OCI-LY7 (cell line): ENCODE results near the gene KIF25.

Experiments used
- EZH2phosphoT487 ChIP-seq: fragments of 200-600 bp; sonication (generic); IDR thresholded peaks from 2 replicates; pipeline ENCODE4 v1.6.1; 2018; ENCODE audit warnings: low read depth, borderline replicate concordance, mild to moderate bottlenecking, mixed run types, antibody characterized with exemption, low read length, moderate library complexity, mixed read lengths
- TF ChIP-seq, protein P1 (sequence below): fragments of 200-600 bp; sonication (generic); conservative IDR thresholded peaks from 2 replicates; pipeline ENCODE4 v1.5.1; 2014; ENCODE audit warnings: mild to moderate bottlenecking, antibody characterized with exemption, low read length, moderate library complexity, mixed read lengths

DNA sequence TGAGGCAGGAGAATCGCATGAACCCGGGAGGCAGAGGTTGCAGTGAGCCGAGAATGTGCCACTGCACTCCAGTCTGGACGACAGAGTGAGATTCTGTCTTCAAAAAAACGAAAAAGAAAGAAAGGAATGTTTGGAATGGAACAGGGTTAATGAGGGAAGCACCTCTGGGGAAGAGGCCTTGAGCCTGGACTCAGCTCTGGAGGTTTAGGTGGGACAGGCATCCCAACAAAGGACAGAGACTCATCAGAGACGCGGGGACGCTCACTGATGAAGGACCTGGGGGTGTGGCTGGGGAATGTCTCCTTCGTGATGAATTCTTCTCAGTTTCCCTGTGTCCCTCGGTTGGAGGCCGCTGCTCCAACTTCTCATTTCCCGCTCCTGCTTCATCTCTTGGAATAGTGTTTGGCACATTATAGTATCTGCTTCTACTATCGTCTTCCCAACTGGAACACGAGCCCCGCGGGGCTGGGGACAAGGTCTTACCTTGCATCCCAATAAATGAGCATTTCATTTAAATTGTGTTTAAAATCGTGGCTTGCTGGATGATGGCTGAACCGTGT is 27.6 kb downstream of the KIF25 start:
- TF ChIP-seq, protein P1, sequence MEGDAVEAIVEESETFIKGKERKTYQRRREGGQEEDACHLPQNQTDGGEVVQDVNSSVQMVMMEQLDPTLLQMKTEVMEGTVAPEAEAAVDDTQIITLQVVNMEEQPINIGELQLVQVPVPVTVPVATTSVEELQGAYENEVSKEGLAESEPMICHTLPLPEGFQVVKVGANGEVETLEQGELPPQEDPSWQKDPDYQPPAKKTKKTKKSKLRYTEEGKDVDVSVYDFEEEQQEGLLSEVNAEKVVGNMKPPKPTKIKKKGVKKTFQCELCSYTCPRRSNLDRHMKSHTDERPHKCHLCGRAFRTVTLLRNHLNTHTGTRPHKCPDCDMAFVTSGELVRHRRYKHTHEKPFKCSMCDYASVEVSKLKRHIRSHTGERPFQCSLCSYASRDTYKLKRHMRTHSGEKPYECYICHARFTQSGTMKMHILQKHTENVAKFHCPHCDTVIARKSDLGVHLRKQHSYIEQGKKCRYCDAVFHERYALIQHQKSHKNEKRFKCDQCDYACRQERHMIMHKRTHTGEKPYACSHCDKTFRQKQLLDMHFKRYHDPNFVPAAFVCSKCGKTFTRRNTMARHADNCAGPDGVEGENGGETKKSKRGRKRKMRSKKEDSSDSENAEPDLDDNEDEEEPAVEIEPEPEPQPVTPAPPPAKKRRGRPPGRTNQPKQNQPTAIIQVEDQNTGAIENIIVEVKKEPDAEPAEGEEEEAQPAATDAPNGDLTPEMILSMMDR, result no peak
- TF ChIP-seq EZH2phosphoT487, result no peak
